Activated CD8-positive, alpha-beta memory T cell treated with anti-CD3 and anti-CD28 coated beads for 4 hours (primary cell): ENCODE measurements around the gene DBNL.

ENCODE experiments used
- DNase-seq, 2 donors: peaks; one replicate each; pipeline ENCODE4 v3.0.0-alpha.2; 2020; ENCODE audit warnings: low read depth in 2 of 2

The DBNL gene

GRCh38 chr7:44062180-44062902, 17.8 kb downstream of the DBNL start:
- DNase-seq, result no peak

DNA sequence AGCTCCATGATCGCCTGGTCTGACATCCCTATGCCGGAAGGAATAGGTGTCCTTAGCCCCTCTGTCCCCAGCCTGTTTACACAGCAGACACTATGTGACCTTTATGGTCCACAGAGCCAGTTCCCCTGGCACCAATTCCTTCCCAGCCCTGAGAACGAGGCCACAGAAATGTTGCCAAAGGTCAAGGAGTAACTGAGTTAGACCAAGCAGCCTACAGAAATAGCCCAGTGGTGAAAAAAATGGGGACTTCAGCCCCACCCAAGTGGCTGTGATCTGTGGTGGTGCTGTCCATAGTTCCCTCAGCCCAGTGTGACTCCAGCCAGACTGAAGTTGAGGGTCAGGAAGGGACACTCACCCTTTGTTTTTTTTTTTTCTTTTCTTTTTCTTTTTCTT, 18.4 kb downstream of the DBNL start:
- no peak for DNase-seq

DNA sequence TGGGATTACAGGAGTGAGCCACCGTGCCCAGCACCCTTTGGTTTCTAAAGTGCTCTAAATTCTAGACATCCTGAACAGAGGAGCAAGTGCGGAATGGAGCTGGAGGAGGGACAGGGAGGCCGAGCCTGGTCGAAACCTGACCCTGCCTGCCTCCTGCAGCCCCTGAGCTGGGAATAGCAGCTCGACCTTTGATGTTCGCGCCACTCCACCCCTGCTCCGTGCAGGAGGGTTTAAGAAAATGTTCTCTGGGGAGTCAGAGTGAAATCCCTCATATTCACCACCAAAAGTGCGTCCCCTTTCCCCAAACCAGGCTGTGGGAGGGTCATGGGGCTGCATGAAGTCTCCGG, 19.0 kb downstream of the DBNL start:
- DNase-seq, result no peak

DNA sequence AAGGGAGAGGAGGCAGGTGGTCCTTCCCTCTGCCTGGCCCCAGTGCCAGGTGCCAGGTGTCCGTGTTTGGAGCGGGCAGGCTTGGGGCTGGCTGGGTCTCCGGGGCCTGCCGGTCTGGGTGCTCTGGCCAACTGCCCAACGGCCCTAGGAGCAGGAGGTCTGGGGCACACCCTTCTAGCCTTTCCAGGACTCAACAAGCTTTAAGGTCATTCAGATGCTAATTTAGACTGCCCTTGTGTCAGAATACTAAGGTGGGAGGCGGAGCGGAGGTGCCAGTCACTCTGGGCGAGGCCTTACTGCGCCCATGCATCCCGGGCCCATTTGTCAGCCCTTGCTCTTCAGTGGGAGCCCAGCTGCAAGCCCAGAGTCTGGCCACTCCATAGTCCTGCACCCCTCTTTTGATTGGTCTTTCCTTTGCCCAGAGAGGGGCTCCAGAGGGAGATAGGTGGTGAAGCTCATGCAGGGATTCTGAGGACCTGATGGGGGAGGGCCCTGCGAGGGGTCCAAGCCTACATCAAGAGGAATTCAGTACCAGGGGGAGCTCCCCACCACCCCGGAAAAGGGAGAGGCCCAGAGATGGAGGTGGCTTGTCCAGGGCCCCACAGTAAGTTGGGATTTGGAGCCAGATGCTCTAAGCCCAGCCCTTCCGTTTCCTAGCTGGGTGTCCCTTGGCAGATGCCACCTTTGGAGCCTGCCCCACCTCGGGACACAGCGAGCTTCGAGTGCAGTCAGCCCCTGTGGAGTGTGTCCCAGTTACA, 19.6 kb downstream of the DBNL start:
- DNase-seq, result no peak

DNA sequence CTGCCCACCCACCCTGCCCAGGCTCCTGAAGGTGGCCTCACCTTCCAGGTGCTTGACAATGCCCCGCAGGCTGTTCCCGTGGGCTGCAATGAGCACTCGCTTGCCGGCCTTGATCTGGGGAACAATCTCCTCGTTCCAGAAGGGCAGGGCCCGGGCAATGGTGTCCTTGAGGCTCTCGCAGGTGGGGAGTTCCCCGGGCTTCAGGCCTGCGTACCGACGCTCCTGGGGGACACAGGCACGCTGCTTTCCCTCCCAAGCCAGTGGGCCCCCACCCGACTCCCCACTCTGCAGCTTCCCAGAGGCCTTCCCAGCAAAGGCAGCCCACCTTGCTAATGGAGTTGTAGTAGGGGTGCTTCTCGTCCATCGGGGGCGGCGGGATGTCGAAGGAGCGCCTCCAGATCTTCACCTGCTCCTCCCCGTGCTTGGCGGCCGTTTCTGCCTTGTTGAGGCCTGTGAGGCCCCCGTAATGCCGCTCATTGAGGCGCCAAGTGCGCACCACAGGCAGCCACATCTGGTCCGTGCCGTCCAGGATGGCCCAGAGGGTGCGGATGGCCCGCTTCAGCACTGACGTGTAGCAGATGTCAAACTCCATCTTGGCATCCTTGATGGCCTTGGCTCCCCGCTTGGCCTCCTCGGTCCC, 20.4 kb downstream of the DBNL start:
- DNase-seq, result no peak

DNA sequence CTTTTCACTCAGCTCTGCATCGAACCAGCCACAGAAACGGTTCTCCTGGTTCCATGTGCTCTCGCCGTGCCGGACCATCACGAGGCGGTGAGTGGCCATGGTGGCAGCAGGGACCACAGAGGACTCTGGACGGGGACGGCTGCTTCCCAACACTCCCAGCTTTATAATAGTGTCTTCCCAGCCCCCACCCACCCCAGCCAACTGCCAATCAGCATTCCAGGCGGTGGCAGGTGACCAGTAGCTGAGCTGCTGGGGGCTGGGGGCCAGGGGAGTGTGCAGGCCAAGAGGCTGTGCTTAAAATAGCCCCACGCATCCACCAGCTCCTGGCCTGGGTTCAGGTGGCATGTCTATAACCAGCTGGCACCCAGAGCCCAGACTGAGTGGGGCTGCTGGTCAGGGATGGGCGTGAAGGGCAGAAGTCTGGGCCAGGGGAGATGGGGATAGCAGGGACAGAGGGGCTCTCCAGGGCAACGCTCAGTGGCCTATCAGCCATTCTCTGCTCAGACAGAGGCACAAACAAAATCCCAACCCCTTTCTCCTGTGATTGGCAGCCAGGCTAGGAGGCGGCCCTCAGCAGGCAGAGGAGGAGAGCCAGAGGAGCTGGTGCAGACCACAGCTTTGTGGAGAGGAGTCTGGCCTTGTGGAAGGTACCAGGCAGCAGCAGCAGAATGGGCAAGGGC, 21.1 kb downstream of the DBNL start, which contains the start of gene PGAM2:
PGAM2 (minus strand) TSS at position 137 of the 680 bp plus-strand sequence; CDS start at position 99, 38 bp downstream.
- DNase-seq, result no peak

DNA sequence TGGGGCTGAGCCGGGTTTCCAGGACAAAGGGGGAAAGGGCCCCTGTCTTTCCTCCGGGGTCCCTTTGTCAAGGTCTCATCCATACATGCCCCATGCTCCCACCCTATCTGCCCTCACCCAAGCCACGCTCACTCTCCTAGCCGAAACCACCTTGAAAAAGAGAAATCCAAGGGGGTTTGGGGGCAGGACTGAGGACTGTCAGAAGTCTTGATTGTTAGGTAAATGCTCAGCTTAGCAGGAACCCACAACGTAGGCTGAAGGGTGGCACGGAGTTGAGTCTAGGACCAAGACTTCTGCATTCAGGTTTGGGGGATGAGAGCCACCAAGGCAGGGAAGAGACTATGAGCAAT, 21.6 kb downstream of the DBNL start:
- DNase-seq, result no peak

DNA sequence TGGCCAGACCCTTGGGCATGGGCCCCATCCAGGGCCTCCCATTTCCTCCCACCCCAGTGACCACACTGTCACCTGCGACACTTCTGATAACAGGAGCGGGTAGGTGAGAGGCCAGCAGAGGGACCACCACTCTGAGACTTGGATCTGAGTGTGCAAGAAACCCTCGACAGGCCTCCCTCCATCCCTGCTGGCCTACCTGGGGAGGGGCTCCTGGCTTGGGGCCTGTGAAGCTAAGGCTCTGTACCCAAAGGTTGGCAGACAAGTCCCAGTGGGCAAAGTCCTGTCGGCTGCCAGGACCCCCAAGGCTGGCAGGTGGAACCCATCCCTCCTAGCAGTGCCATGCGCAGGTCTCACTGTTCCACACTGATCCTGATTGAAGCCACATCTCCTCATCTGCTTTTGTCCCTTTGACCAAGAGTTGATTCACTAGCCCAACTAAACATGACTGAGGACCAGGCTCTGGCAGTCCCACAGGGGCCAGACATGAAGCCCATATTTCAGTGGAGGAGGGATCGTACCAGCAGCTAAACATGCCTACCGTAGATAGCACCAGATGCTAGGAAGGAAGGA, 22.1 kb downstream of the DBNL start:
- DNase-seq, result no peak

- DNase-seq, result no peak
These were observed 22.8 kb downstream of the DBNL start for GRCh38 chr7:44067064-44067951.

DNA sequence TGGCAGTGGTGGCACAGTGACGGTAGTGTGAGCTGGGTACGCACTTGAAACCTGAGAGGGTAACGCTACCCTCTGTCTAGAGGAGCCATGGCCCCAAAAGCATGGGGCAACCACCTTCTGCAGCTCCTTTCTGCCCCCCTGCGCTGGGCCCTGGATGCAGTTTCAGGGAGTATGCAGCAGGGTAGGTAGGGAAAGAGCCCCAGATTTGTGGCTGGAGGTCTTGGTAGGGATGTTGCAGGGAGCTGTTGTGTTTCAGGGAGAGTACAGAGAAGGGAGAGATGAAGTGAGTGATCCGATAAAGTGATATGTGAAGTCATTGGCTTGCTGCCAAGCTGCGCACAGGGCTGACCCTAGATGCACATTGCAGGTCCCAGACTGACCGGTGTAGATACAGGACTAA, 23.6 kb downstream of the DBNL start:
- no peak for DNase-seq

- no peak for DNase-seq
These were observed 27.3 kb downstream of the DBNL start for GRCh38 chr7:44071726-44072363.

DNA sequence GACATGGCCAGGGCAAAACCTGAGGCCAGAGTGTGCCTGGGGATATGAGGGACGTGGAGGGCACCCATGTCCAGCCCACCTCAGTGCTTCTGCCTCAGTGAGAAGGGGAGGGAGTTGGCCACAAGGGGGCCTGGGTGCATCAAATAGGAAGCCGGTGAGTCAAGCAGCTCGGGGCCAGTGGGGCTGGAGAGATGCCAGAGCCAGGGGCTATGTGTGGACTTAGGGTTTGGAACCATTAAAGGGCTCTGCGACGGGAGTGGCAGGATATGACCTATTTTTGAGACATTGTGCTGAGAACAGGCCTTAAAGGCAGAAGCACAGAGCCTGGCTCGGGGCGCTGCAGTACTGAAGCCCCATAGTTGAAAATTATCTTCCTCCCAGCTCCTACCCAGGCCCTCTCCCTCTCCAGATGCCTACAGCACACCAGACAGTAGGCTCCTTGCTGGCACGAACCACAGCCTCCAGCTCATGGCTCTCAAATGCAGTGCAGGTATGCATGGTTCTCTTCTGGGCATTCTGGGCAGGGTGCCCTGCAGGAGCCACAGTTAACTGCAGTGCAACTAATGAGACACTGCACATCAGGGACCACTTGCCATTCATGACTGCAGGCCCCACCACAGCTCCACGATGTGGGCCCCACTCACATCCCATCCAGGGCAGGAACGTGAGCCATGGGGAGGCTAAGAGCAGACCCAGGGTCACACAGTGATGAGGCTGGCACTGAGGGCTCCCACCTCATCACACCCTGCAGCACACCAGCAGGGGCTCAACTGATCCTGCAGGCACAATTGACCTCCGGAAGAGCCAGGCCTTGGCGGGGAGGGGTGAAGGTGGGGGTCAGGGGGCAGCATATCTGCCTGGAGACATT, 28.1 kb downstream of the DBNL start:
- no peak for DNase-seq

DNA sequence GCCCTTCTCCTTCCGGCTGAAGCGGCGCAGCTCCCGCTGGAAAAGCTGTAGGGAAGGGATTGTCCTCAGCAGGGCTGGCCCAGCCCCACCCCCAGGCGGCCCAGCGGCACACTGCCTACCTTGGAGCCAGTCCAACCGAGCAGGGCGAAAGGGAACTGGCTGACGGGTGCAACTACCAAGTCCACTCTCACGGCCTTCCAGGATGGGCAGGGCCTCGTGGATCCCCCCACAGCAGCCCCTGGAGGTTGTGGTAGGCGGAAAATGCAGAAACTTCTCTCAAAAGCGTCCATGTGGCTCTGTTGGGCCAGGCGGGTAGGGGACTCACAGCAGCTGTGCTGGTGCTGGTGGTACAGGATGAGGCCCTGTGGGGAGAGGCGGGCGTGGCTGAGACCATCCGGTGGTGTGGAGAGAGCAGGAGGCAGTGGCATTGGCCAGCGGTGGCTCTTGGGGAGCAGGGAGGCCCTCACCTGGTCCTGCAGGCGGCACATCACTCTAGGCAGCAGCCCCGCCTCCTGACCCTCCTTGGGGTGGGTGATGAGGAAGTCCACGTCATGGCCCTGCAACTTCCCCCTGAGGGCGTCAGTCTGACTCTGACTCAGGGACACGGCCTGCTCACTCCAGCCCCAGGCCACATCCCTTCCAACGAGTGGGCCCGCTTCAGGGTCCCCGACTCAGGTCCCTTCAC, 29.3 kb downstream of the DBNL start:
- peak; percentile 46 to 51 for DNase-seq

DNA sequence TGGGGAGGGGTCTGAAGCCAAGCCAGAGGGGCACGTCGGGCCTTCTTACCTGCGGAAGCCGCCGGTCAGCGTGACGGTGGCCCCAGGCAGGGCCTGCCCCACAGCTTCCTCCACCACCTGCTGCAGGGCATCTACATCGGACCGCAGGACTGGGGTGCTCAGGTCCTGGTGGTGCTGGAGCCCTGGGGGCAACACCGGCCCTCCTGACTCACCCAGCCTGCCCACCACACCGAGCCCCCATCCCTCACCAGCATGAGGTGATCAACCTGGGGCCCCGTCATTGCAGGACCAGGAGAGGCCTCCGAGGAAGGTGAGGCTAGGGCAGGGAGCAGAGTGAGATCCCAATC, 29.8 kb downstream of the DBNL start:
- no peak for DNase-seq

GRCh38 chr7:44075296-44076075, 31.0 kb downstream of the DBNL start:
- no peak for DNase-seq

DNA sequence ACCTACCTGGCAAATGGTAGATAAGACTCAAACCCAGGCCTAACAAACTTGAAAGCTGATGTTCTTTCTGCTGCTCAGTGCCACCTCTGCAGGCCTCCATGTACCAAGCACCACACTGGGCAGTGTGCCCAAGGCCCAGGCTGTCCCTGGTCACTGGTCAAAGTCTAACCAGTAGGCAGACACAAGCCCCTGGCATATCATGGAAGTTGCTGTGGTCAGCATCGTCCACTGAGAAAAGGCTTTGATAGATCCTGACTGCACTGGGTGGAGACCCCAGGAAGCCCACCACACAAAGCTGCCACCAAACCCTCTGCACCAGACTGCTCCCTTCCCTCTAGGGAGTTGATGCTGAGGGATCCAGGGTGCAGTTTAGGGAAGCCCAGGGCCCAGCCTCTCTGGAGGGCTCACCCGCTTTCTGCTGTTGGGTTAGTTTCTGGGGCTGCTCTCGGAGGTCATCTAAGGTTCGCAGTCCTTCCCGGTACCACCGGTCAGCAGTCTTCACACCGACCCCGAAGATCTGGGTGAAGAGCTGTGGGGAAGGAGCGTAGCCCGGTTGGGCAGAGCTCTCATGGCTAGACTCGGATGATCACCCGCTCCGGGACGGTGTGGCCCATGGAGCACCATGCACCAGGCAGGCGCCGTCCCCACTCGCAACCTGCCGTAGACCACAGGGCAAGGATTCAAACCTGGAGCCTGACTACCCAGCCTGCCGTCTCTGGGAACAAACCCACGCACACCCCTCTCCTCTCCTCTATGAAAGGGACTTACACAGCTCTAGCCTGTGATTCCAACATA, 31.8 kb downstream of the DBNL start:
- DNase-seq, result no peak

DNA sequence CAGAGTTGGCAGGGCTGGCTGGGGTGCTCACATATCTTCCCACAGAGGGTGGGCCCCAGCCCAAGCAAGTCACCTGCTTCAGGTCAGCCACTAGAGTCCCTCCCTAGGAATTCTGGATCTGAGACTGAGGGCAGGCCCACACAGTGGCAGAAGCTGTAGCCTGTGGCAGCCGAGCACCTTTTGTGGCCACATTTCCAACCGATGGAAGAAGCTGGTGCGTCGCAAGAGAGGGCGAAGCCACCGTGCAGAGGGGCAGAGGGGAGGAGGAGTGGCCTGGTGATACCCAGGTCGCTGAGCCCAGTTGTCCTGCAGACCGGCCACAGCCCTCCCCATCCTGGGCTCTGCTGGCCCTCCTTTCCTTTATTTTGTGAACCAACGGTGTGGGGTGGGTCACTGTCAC, 32.6 kb downstream of the DBNL start:
- no peak for DNase-seq

DNA sequence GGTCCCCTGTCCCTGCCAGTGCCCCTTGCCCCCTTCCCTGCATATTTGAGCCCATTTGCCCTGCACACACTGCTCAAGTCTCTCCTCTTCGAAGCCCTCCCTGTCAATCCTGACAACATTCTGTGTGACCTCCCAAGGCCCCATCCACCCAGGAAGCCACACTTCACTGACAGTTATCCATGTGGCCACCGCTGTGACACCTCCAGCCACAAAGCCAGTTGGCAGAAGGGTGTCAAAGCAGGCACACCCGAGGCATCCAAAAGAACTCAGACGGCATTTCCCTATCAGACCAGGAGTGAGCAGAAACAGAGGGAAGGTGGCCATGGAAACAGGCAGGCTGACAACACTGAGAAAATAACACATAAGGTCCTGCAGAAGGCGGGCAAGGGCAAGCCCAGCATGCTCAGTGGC, 33.2 kb downstream of the DBNL start:
- no peak for DNase-seq
